Thyroid gland (tissue), 4 donors: ENCODE data around the gene PKD1L1.

Source experiments
- POLR2A ChIP-seq, 2 donors: fragments of 450-650 bp; IDR thresholded peaks; one replicate each; pipeline ENCODE4 v1.6.1; 2017; ENCODE audit warnings: antibody characterized with exemption in 2 of 2, mild to moderate bottlenecking in 2 of 2, moderate library complexity in 1 of 2
- TF ChIP-seq, protein P1 (sequence below), 6 experiments: fragments of 200-600 bp in 3 of 6; fragments of 450-650 bp in 3 of 6; sonication (generic) in 3 of 6; IDR thresholded peaks; one replicate each; pipeline ENCODE4 v1.5.1; 2016 to 2019; ENCODE audit warnings: antibody characterized with exemption in 6 of 6, mild to moderate bottlenecking in 2 of 6, inconsistent platforms in 1 of 6, moderate library complexity in 1 of 6

DNA sequence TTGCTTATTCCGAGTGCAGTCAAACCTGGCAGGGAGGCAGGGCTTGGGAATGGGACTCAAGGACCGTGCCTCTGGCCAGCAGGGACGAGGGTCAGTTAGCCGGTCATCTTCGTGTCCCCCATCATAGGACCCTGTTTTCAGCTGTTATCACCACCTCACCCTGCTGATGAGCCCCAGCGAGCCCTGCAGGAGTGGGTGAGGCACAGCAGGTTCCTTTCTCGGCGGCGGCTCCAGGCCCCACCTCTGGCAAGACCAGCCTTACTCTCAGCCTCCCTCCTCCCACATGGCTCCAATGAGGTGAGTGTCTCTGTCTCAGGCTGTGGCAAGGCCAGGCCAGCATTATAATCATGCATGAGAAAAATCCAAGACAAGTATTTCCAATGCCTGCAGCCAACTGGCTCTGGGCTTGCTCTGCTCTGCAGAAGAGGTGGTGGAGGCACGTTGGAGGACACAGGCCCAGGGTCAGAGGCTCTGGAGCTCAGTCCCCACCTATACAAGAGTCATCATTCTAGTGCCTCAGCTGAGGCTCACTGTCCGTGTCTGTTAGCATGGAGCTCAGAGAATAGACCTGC lies 15.7 kb downstream of the PKD1L1 start:
- TF ChIP-seq POLR2A (IDR thresholded peaks at IDR 0.05), result no peak
- TF ChIP-seq, protein P1, sequence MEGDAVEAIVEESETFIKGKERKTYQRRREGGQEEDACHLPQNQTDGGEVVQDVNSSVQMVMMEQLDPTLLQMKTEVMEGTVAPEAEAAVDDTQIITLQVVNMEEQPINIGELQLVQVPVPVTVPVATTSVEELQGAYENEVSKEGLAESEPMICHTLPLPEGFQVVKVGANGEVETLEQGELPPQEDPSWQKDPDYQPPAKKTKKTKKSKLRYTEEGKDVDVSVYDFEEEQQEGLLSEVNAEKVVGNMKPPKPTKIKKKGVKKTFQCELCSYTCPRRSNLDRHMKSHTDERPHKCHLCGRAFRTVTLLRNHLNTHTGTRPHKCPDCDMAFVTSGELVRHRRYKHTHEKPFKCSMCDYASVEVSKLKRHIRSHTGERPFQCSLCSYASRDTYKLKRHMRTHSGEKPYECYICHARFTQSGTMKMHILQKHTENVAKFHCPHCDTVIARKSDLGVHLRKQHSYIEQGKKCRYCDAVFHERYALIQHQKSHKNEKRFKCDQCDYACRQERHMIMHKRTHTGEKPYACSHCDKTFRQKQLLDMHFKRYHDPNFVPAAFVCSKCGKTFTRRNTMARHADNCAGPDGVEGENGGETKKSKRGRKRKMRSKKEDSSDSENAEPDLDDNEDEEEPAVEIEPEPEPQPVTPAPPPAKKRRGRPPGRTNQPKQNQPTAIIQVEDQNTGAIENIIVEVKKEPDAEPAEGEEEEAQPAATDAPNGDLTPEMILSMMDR (IDR thresholded peaks at IDR 0.05), result no peak
